ENCODE results near the gene PIGM.

Gene PIGM

DNA sequence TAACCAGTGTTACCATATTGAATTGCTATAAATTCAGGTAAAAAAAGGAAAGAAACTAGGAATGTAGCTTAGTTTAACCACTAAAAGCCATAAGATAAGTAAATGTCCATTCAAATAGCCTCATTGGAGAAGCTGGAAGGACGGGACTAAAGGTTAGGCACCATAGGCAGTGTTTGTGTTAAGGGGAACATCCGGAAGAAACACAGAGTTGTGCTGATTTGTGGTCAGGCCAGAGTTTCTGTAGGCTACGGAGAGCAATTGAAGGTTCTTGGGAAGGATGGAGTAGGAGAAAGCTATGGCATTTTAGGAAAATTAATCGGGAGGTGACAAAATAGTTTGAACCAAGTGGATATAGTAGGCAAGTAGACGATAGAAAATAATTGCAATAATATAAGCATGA is 39.5 kb upstream of the PIGM start:
- CTCF ChIA-PET: interaction anchor here (1.4 to 3.0 kb wide), 2 partner anchors 13 to 25 kb away, joined by 8 to 13 read pairs; no protein-coding TSS in a partner anchor
- POLR2A ChIA-PET: no interaction called here
- no peak for DNase-seq (ENCODE audit: extremely low spot score)
- TF ChIP-seq SUZ12 (IDR thresholded peaks at IDR 0.05): no peak
- no peak for TF ChIP-seq FOXM1 (IDR thresholded peaks at IDR 0.05; ENCODE audit: borderline replicate concordance)
- TF ChIP-seq NFRKB (IDR thresholded peaks at IDR 0.05): no peak
- no peak for TF ChIP-seq CTBP1 (IDR thresholded peaks at IDR 0.05; ENCODE audit: borderline replicate concordance)
- TF ChIP-seq ZNF384 (IDR thresholded peaks at IDR 0.05): no peak
- TF ChIP-seq L3MBTL2 (conservative IDR thresholded peaks at IDR 0.05): no peak
- TF ChIP-seq, protein P1, sequence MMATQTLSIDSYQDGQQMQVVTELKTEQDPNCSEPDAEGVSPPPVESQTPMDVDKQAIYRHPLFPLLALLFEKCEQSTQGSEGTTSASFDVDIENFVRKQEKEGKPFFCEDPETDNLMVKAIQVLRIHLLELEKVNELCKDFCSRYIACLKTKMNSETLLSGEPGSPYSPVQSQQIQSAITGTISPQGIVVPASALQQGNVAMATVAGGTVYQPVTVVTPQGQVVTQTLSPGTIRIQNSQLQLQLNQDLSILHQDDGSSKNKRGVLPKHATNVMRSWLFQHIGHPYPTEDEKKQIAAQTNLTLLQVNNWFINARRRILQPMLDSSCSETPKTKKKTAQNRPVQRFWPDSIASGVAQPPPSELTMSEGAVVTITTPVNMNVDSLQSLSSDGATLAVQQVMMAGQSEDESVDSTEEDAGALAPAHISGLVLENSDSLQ (IDR thresholded peaks at IDR 0.05): no peak

DNA sequence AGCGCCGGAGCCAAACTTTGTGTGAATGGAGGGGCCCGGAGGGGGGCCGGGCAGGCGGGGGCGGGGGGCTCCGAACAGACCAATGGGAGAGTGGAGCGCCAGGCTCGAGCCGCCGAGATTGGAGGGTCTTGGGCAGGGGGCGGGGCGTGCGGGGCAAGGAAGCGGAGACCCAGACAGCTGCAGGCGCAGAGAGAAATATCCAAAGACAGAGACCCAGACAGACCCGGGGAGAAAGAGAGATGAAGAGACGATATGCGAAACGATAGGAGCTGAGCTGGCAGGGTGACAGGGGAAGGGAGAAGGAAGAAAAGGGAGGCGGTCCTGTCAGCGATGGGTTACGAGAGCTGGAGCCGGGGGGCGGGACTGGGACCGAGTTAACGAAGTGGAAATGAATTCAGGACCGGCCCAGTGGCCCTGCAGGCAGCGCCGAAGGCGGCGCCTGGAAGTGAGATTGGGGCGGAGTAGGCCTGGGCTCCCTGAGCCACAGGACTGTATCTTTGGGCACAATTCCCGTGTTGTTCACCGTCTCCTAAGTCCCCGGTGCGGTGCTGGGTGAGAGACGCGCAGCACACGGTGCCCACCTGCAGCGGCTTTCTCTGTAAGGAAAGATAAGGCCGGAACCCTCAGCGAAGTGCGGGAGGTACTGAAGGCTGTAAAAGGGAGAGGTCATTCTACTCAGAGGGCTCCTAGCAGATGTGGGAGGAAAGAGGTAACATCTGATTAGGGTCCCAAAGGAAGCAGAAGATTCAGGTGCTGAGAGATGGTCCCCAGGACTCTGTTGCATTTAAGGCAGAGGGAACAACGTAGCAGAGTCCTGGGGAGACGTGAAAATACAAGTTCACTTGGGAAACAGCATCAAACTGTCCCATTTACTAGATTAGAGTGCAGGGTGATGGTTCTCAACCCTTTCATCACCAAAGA is 38.7 kb upstream of the PIGM start:
- TF ChIP-seq ZNF384 (IDR thresholded peaks at IDR 0.05): no peak
- TF ChIP-seq, protein P1 (IDR thresholded peaks at IDR 0.05): no peak
- TF ChIP-seq TARDBP (IDR thresholded peaks at IDR 0.05): no peak
- TF ChIP-seq L3MBTL2 (conservative IDR thresholded peaks at IDR 0.05): no peak
- TF ChIP-seq FOXM1 (IDR thresholded peaks at IDR 0.05; ENCODE audit: borderline replicate concordance): no peak
- no peak for TF ChIP-seq BHLHE40 (IDR thresholded peaks at IDR 0.05; ENCODE audit: borderline replicate concordance)
- peak; percentile 94 for DNase-seq (ENCODE audit: extremely low spot score)
- POLR2A ChIA-PET: no interaction called here
- CTCF ChIA-PET: interaction anchor here (0.7 to 3.0 kb wide), 5 partner anchors 8 to 24 kb away, joined by 3 to 13 read pairs (median 6); partner anchors contain the start of gene KCNJ9

DNA sequence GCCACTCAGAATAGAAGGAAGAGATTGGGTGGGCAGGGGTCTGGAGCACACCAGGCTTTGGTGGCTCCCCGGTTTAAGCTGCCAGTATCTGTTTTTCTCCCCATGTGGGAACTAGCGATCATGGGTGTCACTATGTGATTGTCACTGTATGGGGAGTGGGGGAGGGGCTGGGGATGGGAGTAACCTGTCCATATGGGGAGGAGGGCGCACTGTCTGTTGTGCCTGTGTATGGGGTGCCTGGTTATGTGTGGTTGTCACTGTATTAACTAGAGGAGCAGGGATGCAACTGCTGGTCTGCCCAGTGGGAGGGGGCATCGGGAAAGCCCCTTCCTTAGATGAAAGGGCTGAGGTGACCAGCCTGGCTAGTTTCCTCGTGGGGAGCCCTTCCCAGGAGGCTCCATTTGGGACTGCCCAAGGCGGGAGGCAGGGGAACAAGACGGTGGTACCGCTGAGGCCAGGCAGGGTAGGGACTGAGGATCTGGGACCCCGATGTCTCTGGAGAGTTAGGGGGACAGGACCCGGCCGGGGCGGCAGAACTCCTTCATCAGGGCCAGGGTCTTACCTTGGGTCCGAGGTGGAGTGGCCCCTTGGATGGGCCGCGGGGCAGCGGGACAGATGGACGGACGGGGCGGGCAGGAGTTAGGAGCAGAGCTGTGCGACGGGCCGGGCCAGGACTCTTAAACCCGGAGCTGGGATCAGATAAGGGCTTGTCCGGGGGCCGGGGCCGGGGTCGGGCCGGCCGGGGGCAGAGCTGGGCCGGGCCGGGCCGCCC is 37.9 kb upstream of the PIGM start, which contains the start of gene KCNJ10:
Gene KCNJ10 (minus strand): TSS at position 701 of the 772 bp plus-strand sequence. CDS start 27,628 bp downstream, outside the sequence.
- CTCF ChIA-PET: interaction anchor here (0.6 to 3.0 kb wide), 6 partner anchors 9 to 23 kb away, joined by 3 to 13 read pairs (median 4); partner anchors contain the start of gene KCNJ9
- no peak for TF ChIP-seq SUZ12 (IDR thresholded peaks at IDR 0.05)
- TF ChIP-seq SP1 (IDR thresholded peaks at IDR 0.05): no peak
- no peak for TF ChIP-seq BHLHE40 (IDR thresholded peaks at IDR 0.05; ENCODE audit: borderline replicate concordance)
- no peak for TF ChIP-seq ARNT (IDR thresholded peaks at IDR 0.05)
- no peak for TF ChIP-seq ZNF384 (IDR thresholded peaks at IDR 0.05)
- TF ChIP-seq FOXA1 (IDR thresholded peaks at IDR 0.05): no peak
- no peak for TF ChIP-seq TARDBP (IDR thresholded peaks at IDR 0.05)
- no peak for TF ChIP-seq FOXM1 (IDR thresholded peaks at IDR 0.05; ENCODE audit: borderline replicate concordance)
- TF ChIP-seq L3MBTL2 (conservative IDR thresholded peaks at IDR 0.05): no peak
- TF ChIP-seq FOXK2 (IDR thresholded peaks at IDR 0.05): no peak
- DNase-seq (ENCODE audit: extremely low spot score): no peak
- POLR2A ChIA-PET: no interaction called here

DNA sequence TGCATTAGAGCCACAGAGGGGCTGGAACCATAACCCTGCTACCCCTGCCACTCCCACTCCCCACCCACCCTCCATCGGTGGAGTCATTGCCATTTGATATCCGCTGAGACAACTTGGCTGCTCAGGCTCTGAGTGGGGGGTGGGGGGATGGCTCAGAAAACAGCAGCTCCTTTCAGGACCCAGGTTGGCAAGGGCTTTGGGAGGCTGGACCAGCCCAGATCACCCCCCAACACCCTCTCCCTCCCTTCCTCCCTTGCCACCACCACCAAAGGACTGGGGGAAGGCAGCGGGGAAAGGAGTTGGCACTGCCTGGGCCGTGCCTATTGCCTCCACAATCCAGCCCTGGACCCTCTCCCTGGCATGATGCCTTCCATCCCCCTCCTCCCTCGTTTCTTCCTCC is 36.4 kb upstream of the PIGM start:
- no peak for DNase-seq (ENCODE audit: extremely low spot score)
- ChIA-PET CTCF (interaction anchor here (1.0 to 2.8 kb wide), 3 partner anchors 10 to 22 kb away, joined by 3 to 11 read pairs (median 8); no protein-coding TSS in a partner anchor), POLR2A (no interaction called here)
- TF ChIP-seq NFRKB (IDR thresholded peaks at IDR 0.05) (no peak), FOXM1 (IDR thresholded peaks at IDR 0.05; ENCODE audit: borderline replicate concordance) (no peak), HDGF (IDR thresholded peaks at IDR 0.05; ENCODE audit: borderline replicate concordance) (no peak), ELF4 (IDR thresholded peaks at IDR 0.05) (no peak), SUZ12 (IDR thresholded peaks at IDR 0.05) (no peak), CTBP1 (IDR thresholded peaks at IDR 0.05; ENCODE audit: borderline replicate concordance) (no peak), TARDBP (IDR thresholded peaks at IDR 0.05) (no peak), FOXK2 (IDR thresholded peaks at IDR 0.05) (no peak), LEF1 (IDR thresholded peaks at IDR 0.05; ENCODE audit: borderline replicate concordance) (no peak), FOXA1 (IDR thresholded peaks at IDR 0.05) (no peak), ZNF384 (IDR thresholded peaks at IDR 0.05) (no peak), ARNT (IDR thresholded peaks at IDR 0.05) (no peak), BHLHE40 (IDR thresholded peaks at IDR 0.05; ENCODE audit: borderline replicate concordance) (no peak)
- TF ChIP-seq, protein P1 (IDR thresholded peaks at IDR 0.05): no peak

DNA sequence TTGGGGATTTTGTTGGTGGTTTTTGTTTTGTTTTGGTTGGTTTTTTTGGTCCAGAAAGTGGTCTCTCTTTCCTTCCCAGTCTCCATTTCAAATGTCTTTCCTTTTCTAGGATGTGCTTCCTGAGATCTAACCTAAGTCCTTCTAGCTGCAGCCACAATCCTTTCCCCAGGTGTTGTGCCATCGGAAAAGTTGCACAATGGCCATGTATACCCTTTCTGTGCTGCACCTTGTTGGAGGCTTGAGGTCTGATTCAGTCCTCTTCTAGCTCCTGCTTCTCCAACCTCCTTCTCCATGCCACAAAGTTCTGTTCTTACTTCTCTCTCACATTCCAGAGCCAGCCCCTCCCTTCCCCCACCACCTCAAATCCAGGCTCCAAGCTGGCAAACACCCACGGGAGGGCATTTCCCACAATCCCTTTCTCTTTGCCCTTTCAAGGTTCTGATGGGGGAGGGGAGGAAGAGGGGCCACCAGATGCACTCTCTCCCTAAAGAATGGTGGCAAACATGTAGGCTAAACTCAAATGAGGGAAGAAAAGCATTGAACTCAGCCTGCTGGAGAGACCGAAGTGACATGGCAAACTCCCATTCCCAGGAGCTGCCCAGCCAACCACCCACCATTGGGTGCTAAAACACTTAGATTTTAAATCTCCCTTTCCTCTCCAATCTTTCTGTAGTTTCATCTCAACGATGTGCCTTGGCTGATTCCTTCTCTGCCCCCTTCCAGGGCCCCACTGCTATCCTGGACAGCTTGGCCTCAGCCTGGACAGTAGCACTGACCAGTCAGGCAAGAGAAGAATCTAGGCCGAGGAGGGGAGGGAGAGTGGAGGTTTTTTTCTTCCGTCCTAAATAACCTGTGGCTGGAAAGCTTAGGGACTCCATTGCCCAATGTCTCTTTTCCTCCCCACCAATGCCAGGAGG is 35.3 kb upstream of the PIGM start:
- POLR2A ChIA-PET: no interaction called here
- no peak for DNase-seq (ENCODE audit: extremely low spot score)
- TF ChIP-seq, protein P1 (IDR thresholded peaks at IDR 0.05): no peak
- TF ChIP-seq TARDBP (IDR thresholded peaks at IDR 0.05): no peak
- CTCF ChIA-PET: interaction anchor here (1.2 to 2.8 kb wide), 3 partner anchors 9 to 21 kb away, joined by 4 to 11 read pairs (median 8); no protein-coding TSS in a partner anchor
